ENCODE measurements around the gene TNRC6A.
"Not testable (repeated sequence)": the region's sequence is repeated elsewhere in the genome, so short reads cannot be mapped to it uniquely, and the experiment has no call there.

TNRC6A gene

DNA sequence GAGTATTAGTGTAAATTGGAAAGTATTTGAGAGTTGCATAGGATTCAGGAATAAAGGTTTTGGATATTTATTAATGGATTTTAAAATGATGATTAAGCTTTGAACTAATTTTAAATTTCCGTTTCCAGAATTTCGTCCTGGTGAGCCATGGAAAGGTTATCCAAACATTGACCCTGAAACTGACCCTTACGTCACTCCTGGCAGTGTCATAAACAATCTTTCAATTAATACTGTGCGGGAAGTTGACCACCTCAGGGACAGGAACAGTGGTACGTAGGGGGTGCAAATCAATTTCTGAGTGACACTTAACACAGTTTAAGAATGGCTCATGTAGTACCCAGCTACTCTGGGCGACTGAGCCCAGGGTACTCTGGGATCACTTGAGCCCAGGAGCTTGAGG is 87.2 kb downstream of the TNRC6A start:
- no peak for DNase-seq (ENCODE audit: low read depth)

DNA sequence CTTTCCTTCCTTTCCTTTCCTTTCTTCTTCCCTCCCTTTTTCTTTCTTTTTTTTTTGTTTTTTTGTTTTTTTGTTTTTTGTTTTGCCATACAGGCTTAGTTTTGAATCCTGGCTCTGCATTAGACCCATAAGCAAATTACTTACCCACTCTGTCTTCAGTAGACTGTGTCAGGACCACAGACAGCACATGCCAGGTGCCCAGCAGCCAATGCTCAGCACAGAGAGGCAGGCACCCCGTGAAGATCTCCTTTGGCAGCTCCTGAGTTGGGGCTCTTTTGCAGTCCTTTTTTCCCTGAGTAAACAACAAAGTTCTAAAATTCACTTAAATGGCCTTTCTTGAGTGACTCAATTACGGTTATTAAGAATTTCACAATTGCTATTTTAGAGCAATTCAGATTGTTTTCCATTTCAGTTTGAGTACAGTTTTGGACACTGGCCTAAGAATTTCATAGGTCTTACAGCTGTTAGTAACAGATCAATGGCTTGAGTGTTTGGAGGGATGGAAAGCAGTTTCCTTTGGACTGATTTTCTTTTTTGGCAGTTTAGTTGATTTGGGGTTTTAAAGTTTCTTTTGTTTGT is 90.1 kb downstream of the TNRC6A start:
- no peak for DNase-seq (ENCODE audit: low read depth)

DNA sequence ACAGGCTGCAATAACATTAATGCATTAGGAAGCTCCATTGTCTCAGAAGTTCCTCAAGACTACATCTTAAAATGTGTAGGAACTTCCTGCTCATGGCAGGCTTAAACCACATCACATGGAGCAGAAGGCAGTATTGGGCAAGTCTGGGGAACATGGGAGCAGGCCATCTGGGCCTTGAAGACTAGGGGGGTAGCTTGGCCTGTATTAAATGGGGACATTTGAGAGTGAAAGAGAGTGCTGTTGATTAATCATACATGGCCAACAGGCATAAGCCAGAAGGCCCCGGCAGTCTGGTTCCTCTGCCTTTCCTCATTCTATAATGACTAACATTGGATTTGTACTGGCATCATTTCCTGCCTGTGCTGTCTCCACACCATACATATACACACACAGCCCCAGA is 91.1 kb downstream of the TNRC6A start:
- DNase-seq (ENCODE audit: low read depth): peak; percentile 70

DNA sequence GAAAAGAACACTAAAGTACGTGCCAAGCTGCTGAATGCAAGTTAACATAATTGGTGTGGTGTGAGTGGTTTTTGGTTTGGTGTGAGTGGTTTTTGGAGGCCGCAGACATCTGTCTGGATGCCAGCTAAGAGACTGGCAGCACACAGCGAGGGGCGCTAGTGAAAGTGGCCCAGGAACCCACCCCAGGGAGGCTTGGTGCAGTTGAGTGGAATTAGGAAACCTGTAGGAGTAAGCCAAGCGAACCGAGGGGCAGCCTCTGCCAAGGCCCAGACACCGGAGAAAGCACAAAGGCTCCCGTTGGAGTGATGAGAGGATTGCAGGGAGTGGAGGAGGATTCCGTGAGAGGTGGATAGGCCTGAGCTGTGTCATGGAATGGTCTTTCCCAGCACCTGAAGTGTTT is 91.7 kb downstream of the TNRC6A start:
- DNase-seq (ENCODE audit: low read depth): no peak

GRCh38 chr16:24822542-24822941 is 93.1 kb downstream of the TNRC6A start:
- no peak for DNase-seq (ENCODE audit: low read depth)

GRCh38 chr16:24822974-24823373 is 93.5 kb downstream of the TNRC6A start:
- DNase-seq (ENCODE audit: low read depth): no peak

DNA sequence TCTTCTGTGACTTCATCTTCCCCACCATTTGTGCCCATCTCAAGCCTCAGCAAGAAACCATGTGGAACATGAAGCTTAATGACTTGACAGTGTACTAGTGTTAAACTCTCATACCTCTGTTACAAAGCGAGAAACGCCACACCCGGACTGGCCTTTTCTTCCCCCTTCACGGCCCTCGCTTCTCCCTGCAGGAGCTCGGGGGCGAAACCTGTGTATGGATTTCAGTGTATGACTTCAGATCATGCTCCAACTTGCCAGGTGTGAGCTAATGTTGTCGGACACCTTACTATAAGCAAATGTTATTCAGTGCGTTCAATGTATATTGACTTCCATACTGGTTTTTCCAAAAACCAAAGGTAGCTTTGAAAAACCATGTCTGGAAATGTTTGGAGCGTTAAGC is 96.2 kb downstream of the TNRC6A start:
- DNase-seq (ENCODE audit: low read depth): no peak

GRCh38 chr16:24826096-24826690 is 96.7 kb downstream of the TNRC6A start:
- DNase-seq (ENCODE audit: low read depth): no peak

- DNase-seq (ENCODE audit: low read depth): no peak
Measured at GRCh38 chr16:24826817-24827566, 97.5 kb downstream of the TNRC6A start.

DNA sequence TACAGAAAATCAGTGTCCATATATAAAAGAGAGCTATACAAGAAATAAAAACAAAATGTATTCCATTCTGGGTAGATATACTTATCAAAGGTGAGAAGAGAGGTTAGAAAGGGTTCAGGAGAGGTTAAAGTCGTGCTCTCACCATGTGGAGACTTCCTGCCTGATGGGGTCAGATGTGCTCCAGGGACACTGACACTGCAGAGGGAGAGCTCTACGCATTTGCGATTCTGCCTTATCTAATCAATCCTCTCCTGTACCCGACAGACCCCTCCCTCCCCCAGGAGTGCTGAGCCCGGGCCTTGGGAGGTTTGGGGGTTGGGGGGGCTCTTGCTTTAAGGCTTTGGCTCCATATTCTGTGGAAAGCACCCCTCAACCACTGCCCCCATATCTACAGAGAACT is 99.7 kb downstream of the TNRC6A start:
- no peak for DNase-seq (ENCODE audit: low read depth)

- no peak for DNase-seq (ENCODE audit: low read depth)
Measured at GRCh38 chr16:24833352-24833751, 103.9 kb downstream of the TNRC6A start.

GRCh38 chr16:24834459-24835335 is 105.2 kb downstream of the TNRC6A start:
- DNase-seq (ENCODE audit: low read depth): peak; percentile 71

- no peak for DNase-seq (ENCODE audit: low read depth)
Measured at GRCh38 chr16:24836836-24837235, 107.4 kb downstream of the TNRC6A start.

GRCh38 chr16:24837969-24838368 is 108.5 kb downstream of the TNRC6A start:
- DNase-seq (ENCODE audit: low read depth): no peak

GRCh38 chr16:24838554-24839266 is 109.3 kb downstream of the TNRC6A start:
- DNase-seq (ENCODE audit: low read depth): peak; percentile 74

DNA sequence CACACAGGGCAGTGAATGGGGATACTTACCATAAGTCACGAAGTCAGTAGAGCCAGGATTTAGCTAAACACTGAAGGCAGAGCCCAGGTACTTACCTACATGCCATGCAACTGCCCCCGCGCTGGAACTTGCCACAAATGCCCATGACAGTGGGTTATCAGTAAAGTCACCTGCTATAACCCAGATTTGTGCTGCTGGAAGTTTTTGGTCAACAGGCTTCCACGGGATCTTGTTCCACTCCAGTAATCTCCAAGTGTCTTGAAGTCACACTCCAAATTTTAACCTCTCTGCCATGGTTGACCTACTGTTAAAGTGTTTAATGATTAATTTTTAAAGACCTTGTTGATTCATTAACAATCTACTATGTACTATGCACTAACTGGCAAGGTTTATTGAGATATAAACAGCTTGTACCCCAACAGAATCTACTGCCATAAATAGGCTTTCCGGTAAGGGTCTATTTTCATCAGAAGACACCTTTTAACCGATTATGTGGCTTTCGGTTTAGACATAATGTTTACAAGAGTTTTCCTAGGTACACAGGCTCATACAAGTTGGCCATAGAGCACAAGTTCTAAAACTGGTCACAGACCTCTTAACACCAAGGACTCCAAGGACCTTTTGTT is 110.0 kb downstream of the TNRC6A start:
- DNase-seq (ENCODE audit: low read depth): no peak

- DNase-seq (ENCODE audit: low read depth): no peak
Measured at GRCh38 chr16:24841291-24841690, 111.8 kb downstream of the TNRC6A start.

GRCh38 chr16:24844101-24845030 is 114.9 kb downstream of the TNRC6A start:
- DNase-seq (ENCODE audit: low read depth): peak; percentile 47

DNA sequence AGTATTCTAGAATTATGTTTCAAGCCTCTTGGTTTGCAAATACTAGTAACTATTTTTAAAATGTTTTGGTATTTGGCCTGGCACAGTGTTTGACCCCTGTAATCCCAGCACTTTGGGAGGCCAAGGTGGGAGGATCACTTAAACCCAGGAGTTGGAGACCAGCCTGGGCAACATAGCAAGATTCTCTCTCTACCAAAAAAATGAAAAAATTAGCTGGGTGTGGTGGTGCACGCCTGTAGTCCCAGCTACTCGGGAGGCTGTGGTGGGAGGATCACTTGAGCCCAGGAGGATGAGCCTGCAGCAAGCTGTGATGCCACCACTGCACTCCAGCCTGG is 115.5 kb downstream of the TNRC6A start:
- not testable (repeated sequence) for DNase-seq (ENCODE audit: low read depth)

Data from ELR (cell line).